Measurements from ENCODE around the gene NAA25.
"Not testable (repeated sequence)": the region's sequence is repeated elsewhere in the genome, so short reads cannot be mapped to it uniquely, and the experiment has no call there.

GRCh38 chr12:112100500-112100899 lies 8.1 kb downstream of the NAA25 start:
- not testable (repeated sequence) for TF ChIP-seq CTCF, POLR2A (IDR thresholded peaks at IDR 0.05)

All from ovary (tissue), 3 donors.